H1 (cell line): ENCODE results near the gene IFNA17. TPM values are rescaled to one million over a fixed set of nuclear protein-coding genes. Genes with fewer than 3 reads are reported as not detected.
"Not testable (repeated sequence)": the region's sequence is repeated elsewhere in the genome, so short reads cannot be mapped to it uniquely, and the experiment has no call there.

Experiments used
- CTCF ChIA-PET: fragments of 300-600 bp; sonication (Branson Sonifier 250); formaldehyde crosslinking; loops from one replicate; lab custom pipeline; 2021; ENCODE audit not compliant: partially characterized antibody; lab: Charles Lee
- POLR2A ChIA-PET: fragments of 300-600 bp; sonication (Branson Sonifier 250); formaldehyde crosslinking; loops from one replicate; lab custom pipeline; 2021; ENCODE audit warnings: inconsistent platforms; ENCODE audit not compliant: partially characterized antibody; lab: Charles Lee
- DNase-seq, 2 experiments: peaks; one replicate each; pipeline versions ENCODE4 v3.0.0 to v3.0.0-alpha.2; 2010 to 2022; ENCODE audit warnings: low spot score in 2 of 2, low read depth in 1 of 2, mixed read lengths in 1 of 2
- FAIRE-seq: peaks from 2 replicates; lab custom pipeline; 2011; peaks lifted over from hg19 to GRCh38; lab: Jason Lieb, UNC
- H2AFZ ChIP-seq: 2 replicates; pipeline ENCODE4 v1.8.1; 2012; ENCODE audit warnings: low read length, inconsistent platforms
- H2AK5ac ChIP-seq: 2 replicates; pipeline ENCODE4 v1.6.1; 2013; ENCODE audit warnings: low read depth, low read length
- H2BK120ac ChIP-seq: replicated peaks from 2 replicates; pipeline ENCODE3; 2013; ENCODE audit warnings: low read depth, low read length, inconsistent platforms
- H2BK12ac ChIP-seq: 2 replicates; pipeline ENCODE4 v1.6.1; 2013; ENCODE audit warnings: low read depth, low read length
- H2BK15ac ChIP-seq: 2 replicates; pipeline ENCODE4 v1.6.1; 2013; ENCODE audit warnings: low read length
- H2BK20ac ChIP-seq: 2 replicates; pipeline ENCODE4 v1.6.1; 2013; ENCODE audit warnings: low read length
- H2BK5ac ChIP-seq: 2 replicates; pipeline ENCODE4 v1.6.1; 2013; ENCODE audit warnings: low read depth, low read length
- H3K14ac ChIP-seq: 2 replicates; pipeline ENCODE4 v1.6.1; 2013; ENCODE audit warnings: inconsistent platforms; ENCODE audit not compliant: insufficient read length
- H3K18ac ChIP-seq: 2 replicates; pipeline ENCODE4 v1.6.1; 2013; ENCODE audit warnings: low read length; ENCODE audit errors: extremely low read depth
- H3K23ac ChIP-seq: 2 replicates; pipeline ENCODE4 v1.6.1; 2013; ENCODE audit warnings: inconsistent platforms; ENCODE audit not compliant: insufficient read length
- H3K23me2 ChIP-seq: 2 replicates; pipeline ENCODE4 v1.6.1; 2013; ENCODE audit warnings: low read depth, low read length
- H3K27ac ChIP-seq: 2 replicates; pipeline ENCODE4 v1.6.1; 2011; ENCODE audit warnings: low read depth, low read length, inconsistent platforms
- H3K27me3 ChIP-seq, 4 experiments: replicated peaks in 1 of 4; 1 replicate in 1 of 4; 2 replicates in 3 of 4; pipeline versions ENCODE4 v1.6.1 to v1.8.1; 2011 to 2013; ENCODE audit warnings: low read length in 3 of 4, mild to moderate bottlenecking in 3 of 4, inconsistent platforms in 2 of 4, mixed read lengths in 2 of 4, moderate library complexity in 1 of 4; ENCODE audit not compliant: control insufficient read depth in 3 of 4, insufficient read depth in 3 of 4; ENCODE audit errors: extremely low read depth in 1 of 4
- H3K36me3 ChIP-seq, 4 experiments: 2 replicates each; pipeline versions ENCODE4 v1.6.1 to v1.8.1; 2011 to 2013; ENCODE audit warnings: mild to moderate bottlenecking in 4 of 4, low read length in 3 of 4, moderate library complexity in 2 of 4, control low read depth in 1 of 4, inconsistent platforms in 1 of 4; ENCODE audit not compliant: insufficient read depth in 4 of 4, control insufficient read depth in 2 of 4
- H3K4ac ChIP-seq: replicated peaks from 2 replicates; pipeline ENCODE3; 2013; ENCODE audit warnings: low read length, low read depth, mixed read lengths, inconsistent platforms; ENCODE audit not compliant: insufficient read length
- H3K4me1 ChIP-seq, 4 experiments: replicated peaks in 1 of 4; 1 replicate in 1 of 4; 2 replicates in 3 of 4; pipeline versions ENCODE4 v1.6.1 to v1.8.1; 2011 to 2013; ENCODE audit warnings: low read length in 3 of 4, inconsistent platforms in 2 of 4, mixed read lengths in 1 of 4; ENCODE audit not compliant: insufficient read depth in 4 of 4, control insufficient read depth in 3 of 4
- H3K4me2 ChIP-seq, 2 experiments: 2 replicates each; pipeline versions ENCODE4 v1.6.1 to v1.8.1; 2011 to 2013; ENCODE audit warnings: low read depth in 2 of 2, low read length in 2 of 2, control low read depth in 1 of 2, inconsistent platforms in 1 of 2, mild to moderate bottlenecking in 1 of 2; ENCODE audit not compliant: insufficient read depth in 1 of 2
- H3K4me3 ChIP-seq, 4 experiments: fragments of 200-600, 300-600 bp in 1 of 4; sonication (generic), shearing (Covaris generic), sonication (Bioruptor Twin) in 1 of 4; 2 replicates each; pipeline versions ENCODE4 v1.5.1 to v1.8.1; 2011 to 2016; ENCODE audit warnings: low read length in 4 of 4, low read depth in 3 of 4, control low read depth in 2 of 4, inconsistent platforms in 2 of 4, mild to moderate bottlenecking in 2 of 4, mixed read lengths in 1 of 4, moderate library complexity in 1 of 4; ENCODE audit not compliant: insufficient read depth in 2 of 4; ENCODE audit errors: extremely low read depth in 1 of 4
- H3K56ac ChIP-seq: replicated peaks from 2 replicates; pipeline ENCODE3; 2013; ENCODE audit warnings: low read depth, mild to moderate bottlenecking, mixed read lengths, low read length, inconsistent platforms; ENCODE audit not compliant: insufficient read length
- H3K79me1 ChIP-seq: 2 replicates; pipeline ENCODE4 v1.6.1; 2013; ENCODE audit warnings: low read depth, low read length, control low read depth
- H3K79me2 ChIP-seq, 2 experiments: 2 replicates each; pipeline versions ENCODE4 v1.6.1 to v1.8.1; 2012 to 2013; ENCODE audit warnings: low read length in 2 of 2, mild to moderate bottlenecking in 2 of 2, inconsistent platforms in 1 of 2; ENCODE audit not compliant: insufficient read depth in 2 of 2, control insufficient read depth in 1 of 2
- H3K9ac ChIP-seq, 4 experiments: replicated peaks in 1 of 4; 1 replicate in 1 of 4; 2 replicates in 3 of 4; pipeline versions ENCODE4 v1.6.1 to v1.8.1; 2011 to 2013; ENCODE audit warnings: low read depth in 3 of 4, low read length in 3 of 4, control low read depth in 2 of 4, mild to moderate bottlenecking in 2 of 4, moderate library complexity in 2 of 4, inconsistent platforms in 1 of 4; ENCODE audit errors: extremely low read depth in 1 of 4
- H3K9me3 ChIP-seq, 2 experiments: 2 replicates each; pipeline versions ENCODE4 v1.6.1 to v1.8.1; 2012 to 2013; ENCODE audit warnings: mild to moderate bottlenecking in 2 of 2, moderate library complexity in 2 of 2, control low read depth in 1 of 2, inconsistent platforms in 1 of 2, low read depth in 1 of 2, low read length in 1 of 2, mixed read lengths in 1 of 2; ENCODE audit not compliant: insufficient read depth in 2 of 2
- H4K20me1 ChIP-seq, 2 experiments: replicated peaks in 1 of 2; 2 replicates each; pipeline versions ENCODE3 to v1.8.1; 2011 to 2013; ENCODE audit warnings: inconsistent platforms in 2 of 2, low read length in 2 of 2, mild to moderate bottlenecking in 1 of 2; ENCODE audit not compliant: insufficient read depth in 2 of 2, control insufficient read depth in 1 of 2
- H4K5ac ChIP-seq: 2 replicates; pipeline ENCODE4 v1.6.1; 2013; ENCODE audit warnings: low read length, low read depth, mixed read lengths, inconsistent platforms; ENCODE audit not compliant: insufficient read length
- H4K8ac ChIP-seq: 2 replicates; pipeline ENCODE4 v1.8.0; 2013; ENCODE audit warnings: mild to moderate bottlenecking, moderate library complexity, low read length, inconsistent platforms; ENCODE audit not compliant: insufficient read depth; ENCODE audit errors: extremely low read depth
- H4K91ac ChIP-seq: replicated peaks from 2 replicates; pipeline ENCODE3; 2013; ENCODE audit warnings: low read length, mixed read lengths, inconsistent platforms; ENCODE audit not compliant: insufficient read length
- WGBS, 2 experiments: shearing (Covaris generic) in 1 of 2; methylation state at CpG; one replicate each; pipeline versions ENCODE4 v1.1.6 to v1.1.7; 2013 to 2015; ENCODE audit warnings: low lambda C conversion rate in 2 of 2, mixed read lengths in 2 of 2, inconsistent platforms in 1 of 2, low coverage in 1 of 2, missing lambda C conversion rate in 1 of 2; ENCODE audit not compliant: insufficient replicate concordance in 2 of 2, insufficient coverage in 1 of 2, insufficient read length in 1 of 2; ENCODE audit errors: extremely low coverage in 1 of 2, missing lambda C conversion rate in 1 of 2; 5-methylcytosine and 5-hydroxymethylcytosine counted together
- polyA plus RNA-seq, 7 experiments: library from polyadenylated mRNA; depleted of rRNA in 3 of 7; stranded (reverse) in 5 of 7; unstranded in 2 of 7; fragments of >200 nt in 5 of 7; fragments of 200-250 nt in 2 of 7; gene quantifications; 1 replicate in 5 of 7; 2 replicates in 1 of 7; 4 replicates in 1 of 7; pipeline versions ENCODE4 v1.2.1 to v1.2.3, GENCODE V29; 2011 to 2013; ENCODE audit warnings: missing spikeins in 2 of 7, mixed read lengths in 2 of 7
- total RNA-seq: library from RNA; stranded (reverse); fragmentation: NEBNext Ultra II Directional; extraction: Animal tissue kit (Norgen Biotek cat#: 25700); gene quantifications from 2 replicates; pipeline ENCODE4 v1.2.1, GENCODE V29; 2021

Gene IFNA17
- total and polyA plus RNA-seq, 2 of the 8 experiments (the other 6 are each of a cell fraction or from before 2014, with no cell fraction given), result not detected

DNA sequence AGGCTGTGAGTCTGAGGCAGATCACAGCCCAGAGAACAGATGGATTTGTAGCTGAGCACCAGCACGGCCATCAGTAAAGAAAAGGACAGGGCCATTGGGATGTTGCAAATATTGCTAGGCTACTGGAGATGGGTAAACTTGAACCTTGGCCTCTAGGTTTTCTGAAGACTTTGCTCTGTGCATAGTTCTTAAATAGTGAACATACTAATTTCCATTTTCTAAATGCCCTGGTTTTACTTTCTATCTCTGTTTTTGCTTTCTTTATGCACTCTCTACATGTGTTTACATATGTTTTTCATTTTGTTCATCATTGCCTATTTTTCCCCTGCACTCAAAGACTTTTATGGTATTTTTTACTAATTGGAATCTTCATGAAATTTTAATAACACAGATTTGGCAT lies 10.8 kb downstream of the IFNA17 start, which contains the start of gene IFNA16:
TSS of gene IFNA16 (minus strand) at position 101 of the 400 bp plus-strand sequence. CDS start at position 95, 6 bp downstream.
- H4K20me1 ChIP-seq, H3K23me2 ChIP-seq, H3K4me2 ChIP-seq, FAIRE-seq, H4K8ac ChIP-seq, H2BK5ac ChIP-seq, H2AK5ac ChIP-seq, H3K18ac ChIP-seq, H3K27me3 ChIP-seq, H3K9ac ChIP-seq, H3K9me3 ChIP-seq, H3K14ac ChIP-seq, H3K36me3 ChIP-seq, H3K23ac ChIP-seq, H3K79me1 ChIP-seq, H3K4me1 ChIP-seq, H3K27ac ChIP-seq, DNase-seq, POLR2A ChIA-PET, H3K56ac ChIP-seq, H4K5ac ChIP-seq, H2BK15ac ChIP-seq, H2BK12ac ChIP-seq, H3K79me2 ChIP-seq, CTCF ChIA-PET, H4K91ac ChIP-seq, H2BK20ac ChIP-seq, H3K4me3 ChIP-seq, H2BK120ac ChIP-seq, H3K4ac ChIP-seq: not testable (repeated sequence)
- WGBS, 2 experiments, result 88% methylated on average over 1 of the region's 1 CpG; no CpG with 5 or more reads in 1 of the 2 experiments
- 0 out of 2 replicates have a peak within 1 kb of the TSS, but pooled peaks have one; percentile 32 for H2AFZ ChIP-seq
